ENCODE results near the gene CCDC93.

CCDC93 gene

DNA sequence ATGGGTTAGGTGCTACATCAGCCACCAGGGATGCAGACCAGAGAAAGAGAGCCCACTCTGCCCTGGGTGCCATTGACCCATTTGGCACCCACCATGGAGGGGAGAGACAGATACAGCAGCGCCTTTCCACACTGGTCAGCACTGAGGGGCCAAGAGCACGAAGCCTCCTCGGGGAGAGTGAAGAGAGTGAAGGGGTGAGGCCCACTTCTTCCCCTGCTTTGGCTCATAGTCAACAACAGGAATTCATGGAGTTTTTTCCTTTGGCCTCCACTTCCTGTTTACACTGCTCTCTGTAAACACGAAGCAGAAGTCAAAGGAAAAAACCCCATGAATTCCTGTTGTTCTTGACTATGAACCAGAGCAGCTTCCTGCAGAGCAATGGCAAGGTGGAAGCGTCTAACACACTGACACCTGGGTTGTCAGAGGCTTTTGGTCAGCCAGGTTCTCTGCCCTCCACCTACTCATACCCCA is 80.0 kb downstream of the CCDC93 start:
- H3K27me3 ChIP-seq (ENCODE audit: control insufficient read depth, low read length): no peaks in the 10 kb centered on the region
- H3K36me3 ChIP-seq (ENCODE audit: control insufficient read depth, low read length): peaks cover 83% of the 10 kb centered on the region
- TF ChIP-seq, protein P1, sequence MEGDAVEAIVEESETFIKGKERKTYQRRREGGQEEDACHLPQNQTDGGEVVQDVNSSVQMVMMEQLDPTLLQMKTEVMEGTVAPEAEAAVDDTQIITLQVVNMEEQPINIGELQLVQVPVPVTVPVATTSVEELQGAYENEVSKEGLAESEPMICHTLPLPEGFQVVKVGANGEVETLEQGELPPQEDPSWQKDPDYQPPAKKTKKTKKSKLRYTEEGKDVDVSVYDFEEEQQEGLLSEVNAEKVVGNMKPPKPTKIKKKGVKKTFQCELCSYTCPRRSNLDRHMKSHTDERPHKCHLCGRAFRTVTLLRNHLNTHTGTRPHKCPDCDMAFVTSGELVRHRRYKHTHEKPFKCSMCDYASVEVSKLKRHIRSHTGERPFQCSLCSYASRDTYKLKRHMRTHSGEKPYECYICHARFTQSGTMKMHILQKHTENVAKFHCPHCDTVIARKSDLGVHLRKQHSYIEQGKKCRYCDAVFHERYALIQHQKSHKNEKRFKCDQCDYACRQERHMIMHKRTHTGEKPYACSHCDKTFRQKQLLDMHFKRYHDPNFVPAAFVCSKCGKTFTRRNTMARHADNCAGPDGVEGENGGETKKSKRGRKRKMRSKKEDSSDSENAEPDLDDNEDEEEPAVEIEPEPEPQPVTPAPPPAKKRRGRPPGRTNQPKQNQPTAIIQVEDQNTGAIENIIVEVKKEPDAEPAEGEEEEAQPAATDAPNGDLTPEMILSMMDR (IDR thresholded peaks at IDR 0.05; ENCODE audit: low read depth, low read length, poor library complexity, severe bottlenecking): no peak
- TF ChIP-seq EZH2phosphoT487 (IDR thresholded peaks at IDR 0.05; ENCODE audit: borderline replicate concordance, low read length): no peak
- no peak overlapping the region for H3K4me2 ChIP-seq (ENCODE audit: low read length)
- no peaks in the 10 kb centered on the region for H4K20me1 ChIP-seq (ENCODE audit: control insufficient read depth, insufficient read depth, low read depth, low read length)
- no peaks in the 10 kb centered on the region for H3K9me3 ChIP-seq (ENCODE audit: control insufficient read depth, insufficient read depth, low read length)
- no peaks in the 10 kb centered on the region for H3F3A ChIP-seq (ENCODE audit: control insufficient read depth, insufficient read depth)
- no peak overlapping the region for H3K4me3 ChIP-seq (ENCODE audit: low read length)
- H3K9me2 ChIP-seq (replicated peaks; ENCODE audit: control insufficient read depth, low read length): no peaks in the 10 kb centered on the region
- H3K4me1 ChIP-seq (ENCODE audit: control insufficient read depth, low read length): no peaks in the 10 kb centered on the region
- no peak overlapping the region for H3K27ac ChIP-seq (ENCODE audit: low read depth, low read length)
- H3K79me2 ChIP-seq (ENCODE audit: control insufficient read depth, low read length): no peaks in the 10 kb centered on the region

DNA sequence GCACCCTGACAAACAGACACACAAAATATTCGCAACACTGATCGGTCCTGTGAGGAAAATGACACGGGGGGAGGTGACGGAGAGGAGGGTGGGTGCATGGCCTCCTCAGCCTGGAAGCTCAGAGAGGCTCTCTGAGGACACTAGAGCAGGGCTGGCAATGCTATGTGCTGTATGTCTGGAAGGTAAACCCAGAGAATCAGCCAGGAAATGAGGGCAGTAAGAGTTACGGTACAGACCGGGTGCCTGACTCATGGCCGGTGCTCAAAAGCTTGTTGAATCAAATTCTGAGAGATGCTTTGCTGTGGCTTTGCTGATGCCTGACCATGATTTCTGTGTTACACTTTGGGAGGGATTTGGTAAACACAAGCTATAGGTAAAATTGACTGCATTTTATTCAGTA is 81.9 kb downstream of the CCDC93 start:
- no peak overlapping the region for H3K27ac ChIP-seq (ENCODE audit: low read depth, low read length)
- peaks cover 74% of the 10 kb centered on the region for H3K36me3 ChIP-seq (ENCODE audit: control insufficient read depth, low read length)

DNA sequence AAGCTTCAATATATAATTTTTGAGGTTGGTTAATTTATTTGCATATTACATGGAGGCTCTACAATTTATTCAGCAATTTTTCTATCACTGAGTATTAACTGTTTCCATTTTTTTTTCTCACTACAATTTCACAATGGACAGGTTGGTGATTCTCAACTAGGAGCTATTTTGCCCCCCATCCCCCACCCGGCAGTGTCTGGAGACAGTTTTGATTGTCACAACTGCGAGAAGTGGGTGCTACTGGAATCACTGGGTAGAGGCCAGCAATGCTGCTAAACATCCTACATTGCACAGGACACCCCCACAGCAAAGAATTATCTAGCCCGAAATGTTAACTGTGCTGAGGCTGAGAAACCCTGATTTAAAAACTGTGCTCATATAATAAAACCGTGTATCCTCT is 82.6 kb downstream of the CCDC93 start:
- Histone ChIP-seq H3K27ac (ENCODE audit: low read depth, low read length) (no peak overlapping the region), H3K4me3 (ENCODE audit: low read length) (no peak overlapping the region), H3K36me3 (ENCODE audit: control insufficient read depth, low read length) (peaks cover 67% of the 10 kb centered on the region), H3K27me3 (ENCODE audit: control insufficient read depth, low read length) (no peaks in the 10 kb centered on the region), H3K79me2 (ENCODE audit: control insufficient read depth, low read length) (no peaks in the 10 kb centered on the region), H4K20me1 (ENCODE audit: control insufficient read depth, insufficient read depth, low read depth, low read length) (no peaks in the 10 kb centered on the region), H3K4me2 (ENCODE audit: low read length) (no peak overlapping the region), H3F3A (ENCODE audit: control insufficient read depth, insufficient read depth) (no peaks in the 10 kb centered on the region), H3K9me2 (replicated peaks; ENCODE audit: control insufficient read depth, low read length) (no peaks in the 10 kb centered on the region), H3K9me3 (ENCODE audit: control insufficient read depth, insufficient read depth, low read length) (no peaks in the 10 kb centered on the region), H3K4me1 (ENCODE audit: control insufficient read depth, low read length) (no peaks in the 10 kb centered on the region)
- no peak for TF ChIP-seq EZH2phosphoT487 (IDR thresholded peaks at IDR 0.05; ENCODE audit: borderline replicate concordance, low read length)
- TF ChIP-seq, protein P1 (IDR thresholded peaks at IDR 0.05; ENCODE audit: low read depth, low read length, poor library complexity, severe bottlenecking): no peak

More for the DNA sequence above, 81.9 kb downstream of the CCDC93 start:
- TF ChIP-seq, protein P1 (IDR thresholded peaks at IDR 0.05; ENCODE audit: low read depth, low read length, poor library complexity, severe bottlenecking): no peak
- TF ChIP-seq EZH2phosphoT487 (IDR thresholded peaks at IDR 0.05; ENCODE audit: borderline replicate concordance, low read length): no peak
- no peaks in the 10 kb centered on the region for H4K20me1 ChIP-seq (ENCODE audit: control insufficient read depth, insufficient read depth, low read depth, low read length)
- no peak overlapping the region for H3K4me3 ChIP-seq (ENCODE audit: low read length)
- no peaks in the 10 kb centered on the region for H3K27me3 ChIP-seq (ENCODE audit: control insufficient read depth, low read length)
- H3K79me2 ChIP-seq (ENCODE audit: control insufficient read depth, low read length): no peaks in the 10 kb centered on the region
- no peak overlapping the region for H3K4me2 ChIP-seq (ENCODE audit: low read length)
- H3K4me1 ChIP-seq (ENCODE audit: control insufficient read depth, low read length): no peaks in the 10 kb centered on the region
- H3K9me2 ChIP-seq (replicated peaks; ENCODE audit: control insufficient read depth, low read length): no peaks in the 10 kb centered on the region
- no peaks in the 10 kb centered on the region for H3K9me3 ChIP-seq (ENCODE audit: control insufficient read depth, insufficient read depth, low read length)
- no peaks in the 10 kb centered on the region for H3F3A ChIP-seq (ENCODE audit: control insufficient read depth, insufficient read depth)
